ENCODE results near the gene SNRNP48. TPM values are rescaled to one million over a fixed set of nuclear protein-coding genes. Genes with fewer than 3 reads are reported as not detected.

The SNRNP48 gene
- total RNA-seq, 1 experiment from 2014 or later: 29.4 TPM

GRCh38 chr6:7639427-7639826, 49.4 kb downstream of the SNRNP48 start:
- Histone ChIP-seq H3K27ac (ENCODE audit: low read depth, low read length, poor library complexity, severe bottlenecking) (no peak overlapping the region), H3K4me3 (ENCODE audit: low read depth, low read length, poor library complexity, severe bottlenecking) (no peak overlapping the region), H3K36me3 (ENCODE audit: insufficient read depth, low read length, poor library complexity, severe bottlenecking) (no peaks in the 10 kb centered on the region), H3K27me3 (replicated peaks; ENCODE audit: insufficient read depth, low read depth, low read length, poor library complexity) (no peaks in the 10 kb centered on the region), H3K4me1 (ENCODE audit: insufficient read depth, low read length, poor library complexity, severe bottlenecking) (no peaks in the 10 kb centered on the region), H3K9me3 (ENCODE audit: low read depth, low read length, poor library complexity, severe bottlenecking) (no peaks in the 10 kb centered on the region)
- POLR2A ChIA-PET (ENCODE audit: low non-redundant PET): no interaction called here
- DNase-seq (ENCODE audit: low spot score): no peak
- TF ChIP-seq CTCF (conservative IDR thresholded peaks at IDR 0.05; ENCODE audit: low read depth, low read length) (no peak), EZH2 (IDR thresholded peaks at IDR 0.05; ENCODE audit: borderline replicate concordance, low read depth, low read length, poor library complexity, severe bottlenecking) (no peak)
- intact Hi-C loops (cut with micrococcal nuclease; ENCODE audit: unreplicated experiment): no loop called here
- CTCF ChIA-PET: no interaction called here
- BruUV-seq (replicated peaks): no TSS peak

DNA sequence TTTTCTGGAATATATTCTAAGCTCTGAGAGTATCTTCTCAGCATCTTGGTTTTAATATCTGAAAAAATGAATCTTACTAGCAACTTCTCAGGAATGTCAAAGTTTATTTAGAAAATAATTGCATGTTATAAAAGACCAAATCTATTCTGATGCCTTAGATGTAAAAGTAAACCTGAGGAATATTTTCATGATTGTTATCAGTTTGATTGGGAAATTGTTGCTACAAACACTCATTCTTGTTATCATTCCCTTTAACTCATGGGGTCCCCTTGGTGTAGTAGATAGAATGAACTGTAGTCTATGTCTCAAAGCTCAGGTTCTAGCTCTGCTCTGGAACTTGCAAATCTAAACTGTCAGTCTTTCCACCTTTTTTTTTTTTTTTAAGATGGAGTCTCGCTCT, 50.0 kb downstream of the SNRNP48 start:
- ChIA-PET CTCF (no interaction called here), POLR2A (ENCODE audit: low non-redundant PET) (interaction anchor here (0.7 kb wide), 1 partner anchor 178 kb away, joined by 7 read pairs; no protein-coding TSS in a partner anchor)
- Histone ChIP-seq H3K36me3 (ENCODE audit: insufficient read depth, low read length, poor library complexity, severe bottlenecking) (no peaks in the 10 kb centered on the region), H3K4me1 (ENCODE audit: insufficient read depth, low read length, poor library complexity, severe bottlenecking) (no peaks in the 10 kb centered on the region), H3K27me3 (replicated peaks; ENCODE audit: insufficient read depth, low read depth, low read length, poor library complexity) (no peaks in the 10 kb centered on the region), H3K27ac (ENCODE audit: low read depth, low read length, poor library complexity, severe bottlenecking) (no peak overlapping the region), H3K4me3 (ENCODE audit: low read depth, low read length, poor library complexity, severe bottlenecking) (no peak overlapping the region), H3K9me3 (ENCODE audit: low read depth, low read length, poor library complexity, severe bottlenecking) (no peaks in the 10 kb centered on the region)
- intact Hi-C loops (cut with micrococcal nuclease; ENCODE audit: unreplicated experiment): no loop called here
- DNase-seq (ENCODE audit: low spot score): no peak
- no TSS peak for BruUV-seq (replicated peaks)
- TF ChIP-seq EZH2 (IDR thresholded peaks at IDR 0.05; ENCODE audit: borderline replicate concordance, low read depth, low read length, poor library complexity, severe bottlenecking) (no peak), CTCF (conservative IDR thresholded peaks at IDR 0.05; ENCODE audit: low read depth, low read length) (no peak)

DNA sequence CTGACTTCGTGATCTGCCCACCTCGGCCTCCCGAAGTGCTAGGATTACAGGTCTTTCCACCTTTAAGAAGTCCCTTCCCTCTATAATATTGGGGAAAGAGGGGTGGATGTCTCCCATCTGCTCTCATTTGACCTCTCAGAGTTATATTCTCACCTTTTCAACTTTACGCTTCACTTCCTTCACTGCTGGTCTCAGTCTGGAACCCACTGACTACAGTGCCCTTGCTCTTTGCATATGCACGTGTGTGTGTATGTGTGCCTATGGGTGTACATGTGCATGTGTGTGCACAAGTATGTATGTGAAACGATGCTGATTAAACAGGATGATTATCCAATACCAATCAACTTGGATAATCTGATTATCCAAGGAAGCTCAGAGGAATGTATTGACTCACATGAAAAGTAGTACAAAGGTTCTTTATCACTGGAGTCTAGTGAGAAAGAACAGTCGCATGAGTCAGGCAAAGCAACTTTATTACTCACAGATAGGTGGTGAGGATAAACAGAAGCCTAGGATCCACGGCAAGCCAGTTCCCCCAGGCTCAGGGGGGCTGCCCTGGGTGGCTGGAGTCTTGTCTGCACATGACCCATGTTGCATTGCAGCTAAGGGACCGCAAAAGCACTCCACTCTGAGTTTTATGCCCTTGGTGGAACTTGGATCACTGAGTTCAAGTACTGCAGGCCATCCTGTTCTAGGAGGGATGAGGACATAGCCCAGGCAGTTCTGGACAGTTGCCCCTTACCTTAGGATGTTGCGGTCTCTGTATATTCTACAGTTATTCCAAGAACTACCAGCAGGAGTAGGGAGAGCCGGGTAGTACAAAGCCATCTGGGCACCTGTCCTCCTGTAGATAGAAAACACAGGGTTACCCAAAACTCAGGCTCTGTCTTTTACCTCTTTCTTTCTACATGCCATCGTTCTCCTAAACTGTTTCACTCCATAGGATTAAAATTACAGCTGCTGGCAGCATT, 50.9 kb downstream of the SNRNP48 start:
- H3K36me3 ChIP-seq (ENCODE audit: insufficient read depth, low read length, poor library complexity, severe bottlenecking): no peaks in the 10 kb centered on the region
- H3K27me3 ChIP-seq (replicated peaks; ENCODE audit: insufficient read depth, low read depth, low read length, poor library complexity): no peaks in the 10 kb centered on the region
- BruUV-seq (replicated peaks): no TSS peak
- no peaks in the 10 kb centered on the region for H3K9me3 ChIP-seq (ENCODE audit: low read depth, low read length, poor library complexity, severe bottlenecking)
- ChIA-PET POLR2A (ENCODE audit: low non-redundant PET) (interaction anchor here (0.6 kb wide), 1 partner anchor 59 kb away, joined by 3 read pairs; no protein-coding TSS in a partner anchor), CTCF (no interaction called here)
- no peaks in the 10 kb centered on the region for H3K4me1 ChIP-seq (ENCODE audit: insufficient read depth, low read length, poor library complexity, severe bottlenecking)
- no peak overlapping the region for H3K4me3 ChIP-seq (ENCODE audit: low read depth, low read length, poor library complexity, severe bottlenecking)
- intact Hi-C loops (cut with micrococcal nuclease; ENCODE audit: unreplicated experiment): no loop called here
- TF ChIP-seq CTCF (conservative IDR thresholded peaks at IDR 0.05; ENCODE audit: low read depth, low read length) (0 out of 2 replicates have a peak, but pooled peaks have one; percentile 20), EZH2 (IDR thresholded peaks at IDR 0.05; ENCODE audit: borderline replicate concordance, low read depth, low read length, poor library complexity, severe bottlenecking) (no peak)
- no peak for DNase-seq (ENCODE audit: low spot score)
- H3K27ac ChIP-seq (ENCODE audit: low read depth, low read length, poor library complexity, severe bottlenecking): no peak overlapping the region
